ENCODE results near the gene F7. TPM values are rescaled to one million over a fixed set of nuclear protein-coding genes. Genes with fewer than 3 reads are reported as not detected.

F7 gene
- total and polyA plus RNA-seq, 9 of the 15 experiments (the other 6 are each of a cell fraction or from before 2014, with no cell fraction given): not detected

- TF ChIP-seq ZNF354B (CRISPR knock-in tag; IDR thresholded peaks at IDR 0.05): no peak
- TF ChIP-seq SOX6 (IDR thresholded peaks at IDR 0.05): no peak
- no peak for TF ChIP-seq DIDO1 (tag; IDR thresholded peaks at IDR 0.05; ENCODE audit: low read depth)
- TF ChIP-seq FIP1L1 (IDR thresholded peaks at IDR 0.05; ENCODE audit: low read depth, low read length, poor library complexity, severe bottlenecking): no peak
- no peak for TF ChIP-seq MTA2 (IDR thresholded peaks at IDR 0.05; ENCODE audit: low read depth)
- no peak for TF ChIP-seq FOXO4 (CRISPR knock-in tag; IDR thresholded peaks at IDR 0.05)
- no peak for TF ChIP-seq RAD51 (IDR thresholded peaks at IDR 0.05; ENCODE audit: borderline replicate concordance, low read depth)
These were observed 14.3 kb upstream of the F7 start (continued) for GRCh38 chr13:113091211-113091771.

- H3K27ac ChIP-seq (ENCODE audit: extremely low read depth, low read depth, low read length): no peak overlapping the region
- DNase-seq (ENCODE audit: extremely low read depth in 1 of 4, low spot score in 3 of 4): no peak
- H2AFZ ChIP-seq (ENCODE audit: low read depth, low read length): no peak overlapping the region
- ATAC-seq: no peak
- H3K9me3 ChIP-seq (replicated peaks; ENCODE audit: control insufficient read depth, insufficient read depth, low read depth, low read length): no peaks in the 10 kb centered on the region
- no peak overlapping the region for H3K4me2 ChIP-seq (ENCODE audit: insufficient read depth, low read length)
- 2% methylated on average over 22 of the region's 33 CpGs for WGBS (ENCODE audit: insufficient coverage, low coverage, missing lambda C conversion rate)
- peaks cover 0 to 14% of the 10 kb centered on the region in 2 experiments; a peak in 2 of 5 replicates for H3K4me1 ChIP-seq (replicated peaks in 1 of 2; ENCODE audit: control insufficient read depth in 2 of 2, insufficient read depth in 2 of 2, low read length in 2 of 2)
- in situ Hi-C loops (cut with MboI): no loop called here
- H3K9ac ChIP-seq (ENCODE audit: insufficient read depth in 1 of 2, low read depth in 2 of 2, low read length in 2 of 2): no peak overlapping the region
- H3K79me2 ChIP-seq (ENCODE audit: control insufficient read depth, insufficient read depth, low read length): no peaks in the 10 kb centered on the region
- H4K20me1 ChIP-seq (replicated peaks; ENCODE audit: control insufficient read depth, insufficient read depth, low read length): peaks cover 7% of the 10 kb centered on the region
- H3K9me1 ChIP-seq (ENCODE audit: control insufficient read depth, insufficient read depth, low read length): no peaks in the 10 kb centered on the region
- H3K36me3 ChIP-seq (ENCODE audit: control insufficient read depth, insufficient read depth, low read length): no peaks in the 10 kb centered on the region
- BruUV-seq (replicated peaks): no TSS peak
- no peak for FAIRE-seq
- ChIA-PET CTCF (ENCODE audit: low intra/inter-chr PET ratio) (no interaction called here), POLR2A (no interaction called here)
- intact Hi-C loops (cut with micrococcal nuclease): no loop called here
- no peak overlapping the region for H3K4me3 ChIP-seq
- peaks cover 42 to 97% of the 10 kb centered on the region in 2 experiments for H3K27me3 ChIP-seq (ENCODE audit: control insufficient read depth in 2 of 2, insufficient read depth in 2 of 2, low read length in 2 of 2)
- TF ChIP-seq SMAD1 (IDR thresholded peaks at IDR 0.05; ENCODE audit: low read depth, low read length, partially characterized antibody) (no peak), ZNF449 (CRISPR knock-in tag; IDR thresholded peaks at IDR 0.05) (no peak), HCFC1 (IDR thresholded peaks at IDR 0.05; ENCODE audit: low read depth, low read length) (no peak), CTBP1 (IDR thresholded peaks at IDR 0.05; ENCODE audit: borderline replicate concordance) (no peak), YY1 (IDR thresholded peaks at IDR 0.05; ENCODE audit: borderline replicate concordance in 1 of 3, control insufficient read depth in 1 of 3, extremely low read depth in 1 of 3, insufficient read depth in 3 of 3, insufficient read length in 1 of 3, insufficient replicate concordance in 2 of 3, low read depth in 1 of 3, low read length in 2 of 3) (no peak), RAD51 (IDR thresholded peaks at IDR 0.05; ENCODE audit: borderline replicate concordance, low read depth) (no peak), ZNF24 (IDR thresholded peaks at IDR 0.05) (no peak)
These were observed 13.5 kb upstream of the F7 start for GRCh38 chr13:113091891-113092775.
